ENCODE results near the gene GMDS. TPM values are rescaled to one million over a fixed set of nuclear protein-coding genes. Genes with fewer than 3 reads are reported as not detected.

The GMDS gene
- total and polyA plus RNA-seq, 2 donors (not counting 3 experiments of a cell fraction or from before 2014, with no cell fraction given), result 9.8 to 23.5 TPM

- H4K20me1 ChIP-seq (replicated peaks; ENCODE audit: control insufficient read depth, extremely low read depth, insufficient read depth, low read length), result no peaks in the 10 kb centered on the region
- H3K4me3 ChIP-seq (replicated peaks in 1 of 3; ENCODE audit: insufficient read depth in 1 of 3, low read depth in 1 of 3, low read length in 3 of 3), result no peak overlapping the region
- H3K9me3 ChIP-seq (replicated peaks; ENCODE audit: control insufficient read depth, insufficient read depth, low read length), result no peaks in the 10 kb centered on the region
- no peak overlapping the region for H3K27ac ChIP-seq (ENCODE audit: insufficient read depth, low read depth, low read length)
- CTCF ChIA-PET, result no interaction called here
- H3K9ac ChIP-seq (replicated peaks; ENCODE audit: extremely low read depth, insufficient read depth, low read length), result no peak overlapping the region
- dilution Hi-C loops (cut with MboI; ENCODE audit: extremely low pct_ligation_motif_present, low sequenced_read_pairs), result no loop called here
- H3K9me1 ChIP-seq (replicated peaks; ENCODE audit: control insufficient read depth, extremely low read depth, insufficient read depth, low read length), result no peaks in the 10 kb centered on the region
- FAIRE-seq (no peak), DNase-seq (ENCODE audit: low read depth, low spot score) (no peak)
- H3K36me3 ChIP-seq (ENCODE audit: control insufficient read depth in 2 of 2, extremely low read depth in 1 of 2, insufficient read depth in 2 of 2, low read length in 2 of 2), result no peaks in the 10 kb centered on the region
- no peak for TF ChIP-seq POLR2AphosphoS5 (IDR thresholded peaks at IDR 0.05; ENCODE audit: insufficient read depth, low read depth, low read length)
- no peak for TF ChIP-seq JUN (IDR thresholded peaks at IDR 0.05; ENCODE audit: borderline replicate concordance, insufficient read depth, insufficient read length, low read depth)
- TF ChIP-seq FOS (IDR thresholded peaks at IDR 0.05; ENCODE audit: borderline replicate concordance, insufficient read depth, low read length), result no peak
- TF ChIP-seq POLR2A (IDR thresholded peaks at IDR 0.05; ENCODE audit: low read depth, low read length), result no peak
- no peak for TF ChIP-seq GATA2 (IDR thresholded peaks at IDR 0.05; ENCODE audit: insufficient read depth, insufficient read length, low read depth, low read length)
- TF ChIP-seq, protein P1, sequence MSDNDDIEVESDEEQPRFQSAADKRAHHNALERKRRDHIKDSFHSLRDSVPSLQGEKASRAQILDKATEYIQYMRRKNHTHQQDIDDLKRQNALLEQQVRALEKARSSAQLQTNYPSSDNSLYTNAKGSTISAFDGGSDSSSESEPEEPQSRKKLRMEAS (IDR thresholded peaks at IDR 0.05; ENCODE audit: insufficient read depth, insufficient read length), result no peak
- TF ChIP-seq, protein P2, sequence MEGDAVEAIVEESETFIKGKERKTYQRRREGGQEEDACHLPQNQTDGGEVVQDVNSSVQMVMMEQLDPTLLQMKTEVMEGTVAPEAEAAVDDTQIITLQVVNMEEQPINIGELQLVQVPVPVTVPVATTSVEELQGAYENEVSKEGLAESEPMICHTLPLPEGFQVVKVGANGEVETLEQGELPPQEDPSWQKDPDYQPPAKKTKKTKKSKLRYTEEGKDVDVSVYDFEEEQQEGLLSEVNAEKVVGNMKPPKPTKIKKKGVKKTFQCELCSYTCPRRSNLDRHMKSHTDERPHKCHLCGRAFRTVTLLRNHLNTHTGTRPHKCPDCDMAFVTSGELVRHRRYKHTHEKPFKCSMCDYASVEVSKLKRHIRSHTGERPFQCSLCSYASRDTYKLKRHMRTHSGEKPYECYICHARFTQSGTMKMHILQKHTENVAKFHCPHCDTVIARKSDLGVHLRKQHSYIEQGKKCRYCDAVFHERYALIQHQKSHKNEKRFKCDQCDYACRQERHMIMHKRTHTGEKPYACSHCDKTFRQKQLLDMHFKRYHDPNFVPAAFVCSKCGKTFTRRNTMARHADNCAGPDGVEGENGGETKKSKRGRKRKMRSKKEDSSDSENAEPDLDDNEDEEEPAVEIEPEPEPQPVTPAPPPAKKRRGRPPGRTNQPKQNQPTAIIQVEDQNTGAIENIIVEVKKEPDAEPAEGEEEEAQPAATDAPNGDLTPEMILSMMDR (IDR thresholded peaks at IDR 0.05; ENCODE audit: extremely low read depth in 1 of 2, insufficient read depth in 1 of 2, low read depth in 1 of 2, low read length in 2 of 2), result no peak
- no peak for TF ChIP-seq MYC (IDR thresholded peaks at IDR 0.05; ENCODE audit: low read depth, low read length)
- TF ChIP-seq EZH2 (IDR thresholded peaks at IDR 0.05; ENCODE audit: borderline replicate concordance, low read depth, low read length, severe bottlenecking), result no peak
- no peak overlapping the region for H3K4me2 ChIP-seq (ENCODE audit: insufficient read depth, low read length)
- no peaks in the 10 kb centered on the region for H3K27me3 ChIP-seq (ENCODE audit: control insufficient read depth in 2 of 2, insufficient read depth in 2 of 2, low read length in 2 of 2)
- H3K4me1 ChIP-seq (ENCODE audit: control insufficient read depth, extremely low read depth, insufficient read depth, low read length), result no peaks in the 10 kb centered on the region
- H2AFZ ChIP-seq (ENCODE audit: low read depth, low read length), result no peak overlapping the region
- H3K79me2 ChIP-seq (ENCODE audit: control insufficient read depth, insufficient read depth, low read length), result no peaks in the 10 kb centered on the region
- BruUV-seq (replicated peaks), result no TSS peak
- intact Hi-C loops (cut with micrococcal nuclease), result no loop called here
- POLR2A ChIA-PET, result no interaction called here
Observed at GRCh38 chr6:1963596-1963995, 281.8 kb downstream of the GMDS start.

Data from endothelial cell of umbilical vein (primary cell).